Activated CD4-positive, CD25-positive, alpha-beta regulatory T cell treated with anti-CD3 and anti-CD28 coated beads, Interleukin-2, amount 50 U/mL, for 16 hours (primary cell): ENCODE results near the gene S100A16.
"Not testable (repeated sequence)": the region's sequence is repeated elsewhere in the genome, so short reads cannot be mapped to it uniquely, and the experiment has no call there.

Source experiments
- DNase-seq: peaks from one replicate; pipeline ENCODE4 v3.0.0-alpha.2; 2020; ENCODE audit warnings: low read depth, low spot score

The S100A16 gene

GRCh38 chr1:153563483-153563901 is 49.4 kb downstream of the S100A16 start:
- DNase-seq = no peak

GRCh38 chr1:153562021-153562420 is 50.9 kb downstream of the S100A16 start:
- DNase-seq = not testable (repeated sequence)

GRCh38 chr1:153561466-153561985 is 51.4 kb downstream of the S100A16 start:
- no peak for DNase-seq

DNA sequence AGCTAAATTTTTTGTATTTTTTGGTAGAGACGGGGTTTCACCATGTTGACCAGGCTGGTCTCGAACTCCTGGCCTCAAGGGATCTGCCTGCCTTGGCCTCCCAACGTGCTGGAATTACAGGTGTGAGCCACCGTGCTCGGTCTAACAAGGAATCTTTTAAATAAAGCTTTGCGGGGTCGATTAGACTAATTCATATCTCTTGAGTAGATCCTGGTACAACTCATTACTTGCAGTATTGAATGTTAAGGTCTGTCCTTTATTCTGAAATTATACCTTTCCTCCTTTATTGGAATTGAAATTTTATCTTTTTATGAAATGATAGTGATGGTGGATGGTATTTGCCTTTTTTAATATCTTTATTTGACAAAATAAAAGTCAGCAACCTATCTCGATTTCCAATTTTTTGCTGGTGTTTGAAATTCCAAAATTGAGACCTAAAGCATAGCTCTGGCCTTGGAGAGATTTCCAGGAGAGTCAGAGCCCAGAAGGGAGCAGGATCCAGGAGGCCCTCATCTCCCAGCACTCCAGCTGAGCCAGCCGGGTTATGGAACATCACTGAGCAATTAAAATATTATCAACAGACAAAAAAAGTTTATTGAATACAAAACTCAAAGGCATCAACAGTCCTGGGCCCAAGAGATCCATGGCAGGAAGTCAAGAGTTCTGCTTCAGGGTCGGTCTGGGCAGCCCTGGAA is 52.0 kb downstream of the S100A16 start:
- DNase-seq = no peak

- DNase-seq = no peak
Observed at GRCh38 chr1:153560241-153560640, 52.7 kb downstream of the S100A16 start.

GRCh38 chr1:153557877-153558276 is 55.1 kb downstream of the S100A16 start:
- no peak for DNase-seq
